ENCODE measurements around the gene ARAP1.

- TF ChIP-seq CTCF (IDR thresholded peaks at IDR 0.05) (no peak), REST (IDR thresholded peaks at IDR 0.05; ENCODE audit: insufficient read depth in 1 of 2, low read depth in 2 of 2, low read length in 1 of 2) (no peak), TCF7L2 (IDR thresholded peaks at IDR 0.05; ENCODE audit: low read depth, low read length) (no peak), POLR2AphosphoS5 (IDR thresholded peaks at IDR 0.05; ENCODE audit: low read depth, low read length) (no peak), SIN3A (IDR thresholded peaks at IDR 0.05; ENCODE audit: borderline replicate concordance, insufficient read depth, low read depth, low read length) (no peak)
Measured at GRCh38 chr11:72703267-72704008, 48.8 kb downstream of the ARAP1 start.

All from Panc1 (cell line).